ENCODE measurements around the gene RGS21.

Gene RGS21

DNA sequence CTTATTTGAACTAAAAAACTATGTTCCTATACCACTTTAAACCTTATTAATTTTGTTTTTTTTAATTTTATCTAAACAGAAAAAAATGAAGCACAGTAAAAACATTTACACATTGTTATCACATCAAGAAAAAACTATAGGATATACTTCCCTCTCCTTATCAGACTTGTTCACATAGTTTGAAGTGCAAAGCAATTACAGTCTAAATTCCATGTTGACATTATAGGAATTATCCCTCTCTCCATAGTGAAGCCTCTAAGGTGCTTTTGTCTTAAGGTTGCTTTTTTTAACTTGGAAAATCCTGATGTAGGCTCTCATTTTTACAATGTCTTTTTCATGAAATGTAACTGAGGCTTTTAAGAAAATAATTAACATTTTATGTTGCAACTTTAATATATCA, 85.8 kb downstream of the RGS21 start:
- no peaks in the 10 kb centered on the region for H3K27me3 Mint-ChIP-seq
- H3K4me1 Mint-ChIP-seq, result no peaks in the 10 kb centered on the region
- no peak overlapping the region for H3K27ac Mint-ChIP-seq
- no peak overlapping the region for H3K4me3 Mint-ChIP-seq
- ATAC-seq (replicated peaks) (no peak), DNase-seq (no peak)
- peaks cover 0 to 1% of the 10 kb centered on the region in 2 donors for H3K9me3 Mint-ChIP-seq
- H3K36me3 Mint-ChIP-seq, result no peaks in the 10 kb centered on the region

DNA sequence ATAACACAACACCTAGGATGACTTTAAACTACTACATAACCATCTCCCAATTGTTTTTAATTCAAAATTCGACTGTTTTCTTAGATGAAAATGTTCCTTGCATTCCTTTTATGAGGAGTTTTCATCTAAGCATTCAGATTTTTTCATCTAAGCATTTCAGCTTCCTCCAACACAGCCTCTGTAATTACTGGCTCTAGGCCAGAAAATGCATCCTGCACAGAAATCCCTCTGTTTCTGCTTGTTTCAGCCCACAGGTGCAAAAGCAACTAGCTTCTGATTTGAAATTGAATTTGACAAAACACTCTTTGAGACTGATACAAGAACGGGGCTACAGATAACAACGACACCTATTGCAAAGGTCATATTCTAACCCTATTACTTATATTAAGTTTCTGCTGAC, 90.4 kb downstream of the RGS21 start:
- no peak overlapping the region for H3K4me3 Mint-ChIP-seq
- H3K9me3 Mint-ChIP-seq, result no peaks in the 10 kb centered on the region
- no peaks in the 10 kb centered on the region for H3K27me3 Mint-ChIP-seq
- H3K4me1 Mint-ChIP-seq, result no peaks in the 10 kb centered on the region
- H3K36me3 Mint-ChIP-seq, result no peaks in the 10 kb centered on the region
- DNase-seq, result no peak
- H3K27ac Mint-ChIP-seq, result no peak overlapping the region
- ATAC-seq (replicated peaks), result no peak
